ENCODE data around the gene RBM26. TPM values are rescaled to one million over a fixed set of nuclear protein-coding genes. Genes with fewer than 3 reads are reported as not detected.

RBM26 gene
- total RNA-seq, 1 donor from 2014 or later: 42.0 TPM

GRCh38 chr13:79429309-79429708 is 23.3 kb upstream of the RBM26 start:
- ATAC-seq (no peak), DNase-seq (no peak)
- TF ChIP-seq CTCF (IDR thresholded peaks at IDR 0.05): no peak
- Histone ChIP-seq H3K9me3 (no peaks in the 10 kb centered on the region), H3K27me3 (no peaks in the 10 kb centered on the region), H3K4me3 (no peak overlapping the region), H3K36me3 (no peaks in the 10 kb centered on the region), H3K4me1 (no peaks in the 10 kb centered on the region), H3K27ac (no peak overlapping the region)
- intact Hi-C loops (cut with DNase I): no loop called here

GRCh38 chr13:79427883-79428282 is 21.8 kb upstream of the RBM26 start:
- Histone ChIP-seq H3K9me3 (no peaks in the 10 kb centered on the region), H3K36me3 (no peaks in the 10 kb centered on the region), H3K27ac (no peak overlapping the region), H3K4me1 (no peaks in the 10 kb centered on the region), H3K27me3 (no peaks in the 10 kb centered on the region), H3K4me3 (no peak overlapping the region)
- TF ChIP-seq CTCF (IDR thresholded peaks at IDR 0.05): no peak
- DNase-seq (no peak), ATAC-seq (no peak)
- intact Hi-C loops (cut with DNase I): no loop called here

- Histone ChIP-seq H3K36me3 (no peaks in the 10 kb centered on the region), H3K27me3 (no peaks in the 10 kb centered on the region), H3K4me1 (no peaks in the 10 kb centered on the region), H3K27ac (no peak overlapping the region), H3K4me3 (no peak overlapping the region), H3K9me3 (no peaks in the 10 kb centered on the region)
- DNase-seq (no peak), ATAC-seq (no peak)
- TF ChIP-seq CTCF (IDR thresholded peaks at IDR 0.05): no peak
- intact Hi-C loops (cut with DNase I): no loop called here
These were observed 21.2 kb upstream of the RBM26 start for GRCh38 chr13:79427265-79427664.

GRCh38 chr13:79423801-79424642 is 18.0 kb upstream of the RBM26 start:
- H3K36me3 ChIP-seq: no peaks in the 10 kb centered on the region
- H3K4me3 ChIP-seq: no peak overlapping the region
- ATAC-seq: peak; percentile 59
- intact Hi-C loops (cut with DNase I): loop anchor here (5.0 kb wide), 1 partner anchor 118 kb away; no protein-coding TSS in a partner anchor
- no peaks in the 10 kb centered on the region for H3K27me3 ChIP-seq
- peak; percentile 67 for TF ChIP-seq CTCF (IDR thresholded peaks at IDR 0.05)
- no peaks in the 10 kb centered on the region for H3K9me3 ChIP-seq
- no peaks in the 10 kb centered on the region for H3K4me1 ChIP-seq
- DNase-seq: no peak
- H3K27ac ChIP-seq: no peak overlapping the region

GRCh38 chr13:79423340-79423739 is 17.3 kb upstream of the RBM26 start:
- H3K27ac ChIP-seq: no peak overlapping the region
- TF ChIP-seq CTCF (IDR thresholded peaks at IDR 0.05): no peak
- no peaks in the 10 kb centered on the region for H3K36me3 ChIP-seq
- ATAC-seq (no peak), DNase-seq (no peak)
- no peaks in the 10 kb centered on the region for H3K4me1 ChIP-seq
- no peaks in the 10 kb centered on the region for H3K27me3 ChIP-seq
- no peaks in the 10 kb centered on the region for H3K9me3 ChIP-seq
- intact Hi-C loops (cut with DNase I): loop anchor here (5.0 kb wide), 1 partner anchor 119 kb away; no protein-coding TSS in a partner anchor
- no peak overlapping the region for H3K4me3 ChIP-seq

All from upper lobe of right lung (tissue), 1 donor.